Mesothelial cell of epicardium (in vitro differentiated cells): ENCODE data around the gene MYMX. TPM values are rescaled to one million over a fixed set of nuclear protein-coding genes. Genes with fewer than 3 reads are reported as not detected.

Experiments
- DNase-seq, 2 experiments: peaks; one replicate each; pipeline ENCODE4 v3.0.0; 2021; ENCODE audit warnings: low spot score in 2 of 2; ENCODE audit not compliant: unreplicated experiment in 2 of 2
- H3K27ac Mint-ChIP-seq: 2 replicates; pipeline ENCODE4 v1.8.0; 2021; ENCODE audit warnings: mixed read lengths
- H3K27me3 Mint-ChIP-seq: 2 replicates; pipeline ENCODE4 v1.8.0; 2021; ENCODE audit warnings: low read depth, mixed read lengths
- H3K36me3 Mint-ChIP-seq: 2 replicates; pipeline ENCODE4 v1.8.0; 2021; ENCODE audit warnings: mixed read lengths
- H3K4me1 Mint-ChIP-seq: 2 replicates; pipeline ENCODE4 v1.8.0; 2021; ENCODE audit warnings: mixed read lengths
- H3K4me3 Mint-ChIP-seq: 2 replicates; pipeline ENCODE4 v1.8.0; 2021; ENCODE audit warnings: mild to moderate bottlenecking, moderate library complexity, mixed read lengths
- H3K9me3 Mint-ChIP-seq: 2 replicates; pipeline ENCODE4 v1.8.0; 2021; ENCODE audit warnings: mixed read lengths
- CTCF ChIP-seq: fragments of 200-600 bp; sonication (generic); IDR thresholded peaks from one replicate; pipeline ENCODE4 v1.5.0; 2021; ENCODE audit warnings: antibody characterized with exemption; ENCODE audit not compliant: unreplicated experiment
- total RNA-seq: library from RNA; stranded (reverse); gene quantifications from 3 replicates; pipeline ENCODE4 v1.2.1, GENCODE V29; 2021

The MYMX gene
- total RNA-seq, 1 donor from 2014 or later: not detected

- Mint-ChIP-seq H3K36me3 (peaks cover 34% of the 10 kb centered on the region), H3K4me1 (peaks cover 27% of the 10 kb centered on the region)
These were observed 30.9 kb downstream of the MYMX start for GRCh38 chr6:44247338-44248302.

GRCh38 chr6:44248579-44248978 lies 31.9 kb downstream of the MYMX start:
- H3K4me3 Mint-ChIP-seq: peak overlapping the region; percentile 98
- no peaks in the 10 kb centered on the region for H3K27me3 Mint-ChIP-seq
- H3K9me3 Mint-ChIP-seq: no peaks in the 10 kb centered on the region
- peaks cover 27% of the 10 kb centered on the region for H3K4me1 Mint-ChIP-seq
- no peak for DNase-seq
- TF ChIP-seq CTCF: no peak
- peak overlapping the region; percentile 99 for H3K27ac Mint-ChIP-seq
- H3K36me3 Mint-ChIP-seq: peaks cover 43% of the 10 kb centered on the region

More at GRCh38 chr6:44247338-44248302, 30.9 kb downstream of the MYMX start:
- Mint-ChIP-seq H3K27me3 (no peaks in the 10 kb centered on the region), H3K4me3 (peak overlapping the region; percentile 98), H3K27ac (peak overlapping the region; percentile 99), H3K9me3 (no peaks in the 10 kb centered on the region)
- peak in 1 of 2 experiments; percentile 61 for DNase-seq
- no peak for TF ChIP-seq CTCF

- Mint-ChIP-seq H3K4me1 (peaks cover 27% of the 10 kb centered on the region), H3K4me3 (peak overlapping the region; percentile 98), H3K27ac (peak overlapping the region; percentile 99), H3K9me3 (no peaks in the 10 kb centered on the region), H3K36me3 (peaks cover 47% of the 10 kb centered on the region), H3K27me3 (no peaks in the 10 kb centered on the region)
- DNase-seq: no peak
- no peak for TF ChIP-seq CTCF
These were observed 32.5 kb downstream of the MYMX start for GRCh38 chr6:44249082-44249748.

- no peak overlapping the region for H3K27ac Mint-ChIP-seq
- H3K4me1 Mint-ChIP-seq: peaks cover 27% of the 10 kb centered on the region
- H3K36me3 Mint-ChIP-seq: peaks cover 53% of the 10 kb centered on the region
- no peak overlapping the region for H3K4me3 Mint-ChIP-seq
- DNase-seq: no peak
- no peak for TF ChIP-seq CTCF
- H3K9me3 Mint-ChIP-seq: no peaks in the 10 kb centered on the region
- no peaks in the 10 kb centered on the region for H3K27me3 Mint-ChIP-seq
These were observed 33.5 kb downstream of the MYMX start for GRCh38 chr6:44250067-44250717.

- H3K27ac Mint-ChIP-seq: no peak overlapping the region
- H3K36me3 Mint-ChIP-seq: peaks cover 53% of the 10 kb centered on the region
- H3K9me3 Mint-ChIP-seq: no peaks in the 10 kb centered on the region
- no peaks in the 10 kb centered on the region for H3K27me3 Mint-ChIP-seq
- DNase-seq: no peak
- H3K4me1 Mint-ChIP-seq: peaks cover 27% of the 10 kb centered on the region
- TF ChIP-seq CTCF: no peak
- no peak overlapping the region for H3K4me3 Mint-ChIP-seq
These were observed 34.0 kb downstream of the MYMX start for GRCh38 chr6:44250718-44251123.
